Measurements from ENCODE around the gene MMP25.
A peak's percentile ranks its signal among the peaks of the same experiment; 100 is the strongest.

MMP25 gene

DNA sequence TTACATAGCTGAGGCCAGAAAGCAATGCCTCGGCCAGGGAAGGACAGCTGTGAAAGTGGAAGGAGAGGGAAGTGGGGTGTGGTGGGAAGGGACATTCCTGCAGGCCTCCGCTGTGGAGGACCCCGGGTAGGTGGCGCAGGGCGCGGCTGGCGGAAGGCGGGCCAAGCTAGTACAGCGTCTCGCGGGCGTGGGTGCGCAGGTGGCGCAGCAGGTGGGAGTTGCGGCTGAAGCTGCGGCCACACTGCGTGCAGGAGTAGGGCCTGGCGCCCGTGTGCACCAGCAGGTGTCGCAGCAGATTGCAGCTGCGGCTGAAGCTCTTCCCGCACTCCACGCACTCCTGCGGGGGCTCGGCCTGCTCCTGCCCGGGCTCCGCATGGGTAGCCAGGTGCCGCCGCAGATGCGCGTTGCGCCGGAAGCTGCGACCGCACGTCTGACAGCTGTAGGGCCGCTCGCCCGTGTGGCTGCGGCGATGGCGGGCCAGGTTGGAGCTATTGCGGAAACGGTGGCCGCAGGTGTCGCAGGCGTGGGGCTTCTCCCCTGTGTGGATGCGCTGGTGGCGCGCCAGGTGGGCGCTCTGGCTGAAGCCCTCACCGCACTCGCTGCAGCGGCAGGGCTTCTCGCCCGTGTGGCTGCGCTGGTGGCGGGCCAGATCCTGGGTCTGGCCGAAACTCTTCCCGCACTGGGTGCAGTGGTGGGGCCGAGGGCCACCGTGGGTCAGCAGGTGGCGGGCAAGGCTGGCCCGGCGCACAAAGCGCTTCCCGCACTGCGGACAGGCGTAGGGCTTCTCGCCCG is 42.8 kb downstream of the MMP25 start:
- no peak for DNase-seq (ENCODE audit: extremely low read depth in 1 of 2, low read depth in 1 of 2)

DNA sequence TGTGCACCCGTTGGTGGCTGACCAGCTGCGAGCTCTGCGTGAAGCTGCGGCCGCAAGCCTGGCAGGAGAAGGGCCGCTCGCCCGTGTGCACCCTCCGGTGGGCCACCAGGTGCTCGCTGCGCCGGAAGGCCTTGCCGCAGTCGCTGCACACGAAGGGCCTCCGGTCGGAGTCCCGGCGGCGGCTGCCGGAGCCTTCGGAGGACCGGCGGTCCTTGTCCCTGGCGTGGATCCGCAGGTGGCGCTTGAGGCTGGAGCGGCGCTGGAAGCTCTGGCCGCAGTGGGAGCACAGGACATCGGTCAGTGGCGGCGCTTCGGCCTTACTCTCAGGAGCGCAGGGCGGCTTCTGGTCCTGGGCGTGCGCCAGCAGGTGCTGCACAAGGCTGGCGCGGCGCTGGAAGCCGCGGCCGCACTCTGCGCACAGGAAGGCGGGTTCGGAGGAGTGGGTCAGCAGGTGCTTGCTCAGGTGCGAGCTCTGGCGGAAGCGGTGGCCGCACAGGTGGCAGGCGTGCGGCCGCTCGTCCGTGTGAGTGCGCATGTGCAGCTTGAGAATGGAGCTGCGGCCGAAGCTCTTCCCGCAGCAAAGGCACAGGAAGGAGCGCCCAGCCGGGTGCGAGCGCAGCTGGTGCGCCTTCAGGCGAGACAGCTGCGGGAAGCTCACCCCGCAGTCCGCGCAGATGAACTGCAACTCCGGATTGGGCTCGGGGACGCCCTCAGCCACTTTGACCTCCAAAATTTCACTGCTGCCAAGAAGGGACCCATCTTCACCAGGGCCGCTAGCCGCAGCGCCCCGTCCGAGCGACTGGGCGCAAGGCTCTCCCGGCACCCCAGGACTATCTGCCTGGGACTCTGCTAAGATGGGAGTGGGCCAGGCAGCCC is 43.6 kb downstream of the MMP25 start:
- DNase-seq (ENCODE audit: extremely low read depth in 1 of 2, low read depth in 1 of 2), result no peak

GRCh38 chr16:3091551-3091950 is 45.2 kb downstream of the MMP25 start:
- no peak for DNase-seq (ENCODE audit: extremely low read depth in 1 of 2, low read depth in 1 of 2)

DNA sequence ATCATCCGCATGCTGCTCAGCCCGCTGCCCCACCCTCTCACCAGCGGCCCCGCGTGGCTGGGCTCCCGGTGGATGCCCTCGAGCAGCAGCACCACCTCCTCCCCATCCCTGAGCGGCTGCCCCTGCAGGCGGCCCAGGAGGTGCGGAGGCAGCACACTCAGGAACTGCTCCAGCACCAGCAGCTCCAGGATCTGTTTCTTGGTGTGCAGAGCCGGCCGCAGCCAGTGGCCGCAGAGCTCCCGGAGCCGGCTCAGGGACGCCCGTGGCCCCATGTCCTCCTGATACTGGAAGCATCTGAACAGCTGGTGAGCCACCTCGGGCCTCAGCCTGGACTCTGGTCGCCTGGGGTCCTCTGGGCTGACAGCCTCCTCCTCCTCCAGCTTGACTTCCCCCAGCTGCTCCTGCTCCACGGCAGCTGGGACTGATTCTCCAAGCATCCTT is 46.2 kb downstream of the MMP25 start:
- DNase-seq (ENCODE audit: extremely low read depth in 1 of 2, low read depth in 1 of 2), result no peak

- no peak for DNase-seq (ENCODE audit: extremely low read depth in 1 of 2, low read depth in 1 of 2)
Observed at GRCh38 chr16:3094289-3095027, 48.1 kb downstream of the MMP25 start.

DNA sequence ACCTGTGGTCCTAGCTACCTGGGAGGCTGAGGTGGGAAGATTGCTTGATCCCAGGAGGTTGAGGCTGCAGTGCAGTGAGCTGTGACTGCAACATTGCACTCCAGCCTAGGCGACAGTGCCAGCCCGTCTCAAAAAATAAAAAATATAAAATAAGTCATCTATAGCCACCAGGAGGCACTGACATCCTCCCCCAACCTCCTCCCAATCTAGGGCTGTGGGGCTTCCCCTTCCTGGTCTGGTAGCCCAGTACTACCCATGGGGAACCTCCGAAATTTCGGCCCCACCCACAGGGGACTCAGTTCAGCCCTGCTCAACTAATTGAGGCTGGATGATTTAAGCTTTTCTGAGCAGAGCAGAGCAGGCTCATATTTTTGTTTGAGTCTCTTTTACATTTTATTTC is 49.5 kb downstream of the MMP25 start:
- DNase-seq (ENCODE audit: extremely low read depth in 1 of 2, low read depth in 1 of 2), result no peak

DNA sequence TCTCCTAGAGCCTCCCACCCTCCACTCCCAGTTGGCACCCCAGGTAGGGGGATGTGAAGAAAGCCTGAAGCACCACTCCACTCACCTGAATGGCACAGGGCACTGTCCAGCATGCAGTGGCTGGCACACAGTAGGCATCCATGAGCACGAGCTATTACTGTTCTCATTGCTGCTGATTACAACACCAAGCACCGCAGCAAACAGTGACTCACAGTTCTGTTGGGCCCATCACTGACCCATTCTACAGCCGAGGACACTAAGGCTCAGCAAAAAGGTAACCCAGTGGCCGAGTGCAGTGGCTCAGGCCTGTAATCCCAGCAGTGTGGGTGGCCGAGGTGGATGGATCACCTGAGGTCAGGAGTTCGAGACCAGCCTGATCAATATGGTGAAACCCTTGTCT is 50.0 kb downstream of the MMP25 start:
- DNase-seq (ENCODE audit: extremely low read depth in 1 of 2, low read depth in 1 of 2), result no peak

DNA sequence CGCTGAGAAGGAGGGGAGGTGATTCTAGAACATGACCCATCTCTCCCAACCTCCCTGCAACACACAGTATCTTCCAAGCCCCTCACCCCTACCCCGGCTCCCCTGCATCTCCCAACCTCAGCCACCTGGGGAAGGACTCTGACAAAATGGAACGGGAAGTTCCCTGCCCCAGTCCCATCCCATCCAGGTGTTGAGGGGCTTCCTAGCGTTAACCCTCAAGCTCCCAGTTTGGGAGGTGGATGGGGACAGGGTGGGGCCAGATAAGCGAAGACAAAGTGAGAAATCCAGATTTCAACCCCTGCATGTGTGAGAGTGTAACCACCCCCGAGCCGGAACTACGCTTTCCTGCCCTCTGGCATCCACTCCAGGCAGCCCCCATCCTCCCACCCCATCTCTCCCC is 50.9 kb downstream of the MMP25 start:
- no peak for DNase-seq (ENCODE audit: extremely low read depth in 1 of 2, low read depth in 1 of 2)

DNA sequence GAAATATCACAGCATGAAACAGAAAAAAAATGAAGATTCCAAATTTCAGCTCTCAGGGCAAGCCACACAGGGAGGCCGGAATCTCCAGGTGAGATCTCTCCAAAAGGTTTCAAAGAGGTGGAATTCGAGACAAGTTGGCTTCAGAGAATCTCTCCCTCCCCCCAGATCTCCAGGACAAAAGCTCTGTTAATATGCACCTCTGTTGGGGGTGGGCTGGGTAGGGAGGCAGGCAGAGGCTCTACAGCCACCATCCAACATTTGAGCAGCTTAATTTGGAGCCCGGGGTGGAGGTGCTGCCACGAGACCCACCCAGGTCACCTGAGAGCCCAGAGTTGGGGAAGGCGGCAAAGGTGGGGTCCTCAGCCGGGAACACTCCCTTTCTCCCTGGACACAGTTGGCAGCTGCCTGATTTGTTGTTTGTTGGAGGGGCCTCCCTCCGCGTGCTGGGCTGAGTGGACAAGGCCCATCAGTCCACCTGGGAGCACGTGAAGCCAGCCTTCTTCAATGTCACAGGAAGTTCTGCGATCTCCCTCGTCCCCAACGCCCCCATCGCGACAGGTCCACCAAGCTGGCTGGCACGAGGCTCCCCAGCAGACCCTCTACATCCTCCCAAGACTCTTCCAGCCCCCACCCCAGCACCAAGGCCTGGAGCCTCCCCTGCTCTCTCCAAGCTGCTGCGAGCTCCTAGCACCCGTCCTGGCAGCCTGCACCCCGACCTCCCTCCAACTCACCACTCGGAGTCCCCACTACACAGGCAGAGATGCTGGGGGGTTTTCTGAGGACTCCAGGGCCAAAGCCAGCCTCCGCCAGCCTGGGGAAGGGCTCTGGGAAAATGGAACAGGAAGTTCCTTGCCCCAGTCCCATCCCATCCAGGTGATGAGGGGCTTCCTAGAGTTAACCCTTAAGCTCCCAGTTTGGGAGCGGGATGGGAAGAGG is 52.4 kb downstream of the MMP25 start, which contains the start of gene ZSCAN10:
Gene ZSCAN10 (minus strand): TSS at position 836 of the 936 bp plus-strand sequence. CDS start 6,357 bp downstream, outside the sequence.
- no peak for DNase-seq (ENCODE audit: extremely low read depth in 1 of 2, low read depth in 1 of 2)

GRCh38 chr16:3099395-3099731 is 53.0 kb downstream of the MMP25 start:
- no peak for DNase-seq (ENCODE audit: extremely low read depth in 1 of 2, low read depth in 1 of 2)

- peak; percentile 69 to 86 for DNase-seq (ENCODE audit: extremely low read depth in 1 of 2, low read depth in 1 of 2)
Observed at GRCh38 chr16:3099732-3100499, 53.6 kb downstream of the MMP25 start.

GRCh38 chr16:3101018-3101840 is 54.9 kb downstream of the MMP25 start:
- DNase-seq (ENCODE audit: extremely low read depth in 1 of 2, low read depth in 1 of 2), result no peak

DNA sequence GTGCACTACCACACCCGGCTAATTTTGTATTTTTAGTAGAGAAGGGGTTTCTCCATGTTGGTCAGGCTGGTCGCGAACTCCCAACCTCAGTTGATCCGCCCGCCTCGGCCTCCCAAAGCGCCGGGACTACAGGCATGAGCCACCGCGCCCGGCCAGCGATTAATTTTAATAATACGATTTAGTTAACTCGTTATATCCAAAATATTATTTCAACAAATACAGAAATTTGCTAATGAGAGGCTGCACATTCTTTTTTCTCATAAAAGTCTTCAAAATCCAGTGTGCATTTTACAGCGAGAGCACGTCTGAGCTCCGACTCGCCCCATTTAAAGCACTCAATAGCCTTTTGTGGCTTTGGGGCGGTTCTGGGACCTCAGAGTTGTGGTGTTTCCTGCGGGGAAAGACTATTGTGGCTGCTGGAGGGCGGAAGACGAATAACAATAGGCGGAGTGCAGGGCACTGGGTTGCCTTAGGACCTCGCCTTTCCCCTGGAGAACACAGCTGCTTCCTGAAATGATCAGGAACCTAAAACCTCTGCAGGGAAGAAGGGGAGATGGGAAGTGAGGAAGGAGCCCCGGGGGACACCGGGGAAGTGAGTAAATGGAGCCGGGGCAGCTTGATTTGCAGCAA is 55.6 kb downstream of the MMP25 start:
- DNase-seq (ENCODE audit: extremely low read depth in 1 of 2, low read depth in 1 of 2), result no peak

DNA sequence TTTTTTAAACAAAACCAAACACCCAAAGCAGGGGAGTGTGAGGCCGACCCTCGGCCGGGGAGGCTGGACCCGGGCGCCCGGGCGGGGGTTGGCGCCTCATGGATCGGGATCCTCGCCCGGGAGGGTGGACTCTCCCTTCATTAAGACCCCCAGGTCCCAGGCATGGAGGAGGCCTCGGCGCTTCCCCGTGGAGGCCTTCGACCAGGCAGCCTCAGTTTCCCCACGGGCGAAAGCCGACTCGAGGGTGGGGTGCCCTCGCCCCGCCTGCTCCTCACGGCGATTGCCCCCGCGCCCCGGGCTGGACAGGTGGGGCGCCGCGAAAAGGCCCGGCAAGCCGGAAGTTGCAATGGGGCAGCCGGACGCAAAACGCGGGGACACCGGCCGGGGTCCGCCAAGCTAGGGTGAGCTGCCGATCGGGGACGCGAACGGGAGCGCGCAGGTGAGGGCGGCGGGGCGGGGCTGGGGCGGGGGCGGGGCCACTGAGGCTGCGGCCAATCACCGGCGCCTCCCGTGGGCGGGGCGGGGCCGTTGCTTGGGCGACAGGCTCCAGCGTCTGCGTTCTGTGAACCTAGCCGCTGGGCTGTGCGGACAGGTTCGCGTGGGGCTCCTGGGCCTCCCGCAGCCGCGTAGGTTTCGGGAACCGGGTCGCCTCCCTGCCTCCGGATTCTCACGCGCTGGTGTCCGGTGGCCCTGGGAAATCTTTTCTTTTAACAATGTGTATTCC is 60.0 kb downstream of the MMP25 start:
- DNase-seq (ENCODE audit: extremely low read depth in 1 of 2, low read depth in 1 of 2), result peak; percentile 76 to 86

Measured in activated CD8-positive, alpha-beta memory T cell treated with anti-CD3 and anti-CD28 coated beads for 1 hour (primary cell).